Measurements from ENCODE around the gene CSRP3. TPM values are rescaled to one million over a fixed set of nuclear protein-coding genes. Genes with fewer than 3 reads are reported as not detected.
"Not testable (repeated sequence)": the region's sequence is repeated elsewhere in the genome, so short reads cannot be mapped to it uniquely, and the experiment has no call there.

The CSRP3 gene
- total and polyA plus RNA-seq, 4 donors = 0.22 to 1.1 (median 0.79) TPM; not detected in 1

DNA sequence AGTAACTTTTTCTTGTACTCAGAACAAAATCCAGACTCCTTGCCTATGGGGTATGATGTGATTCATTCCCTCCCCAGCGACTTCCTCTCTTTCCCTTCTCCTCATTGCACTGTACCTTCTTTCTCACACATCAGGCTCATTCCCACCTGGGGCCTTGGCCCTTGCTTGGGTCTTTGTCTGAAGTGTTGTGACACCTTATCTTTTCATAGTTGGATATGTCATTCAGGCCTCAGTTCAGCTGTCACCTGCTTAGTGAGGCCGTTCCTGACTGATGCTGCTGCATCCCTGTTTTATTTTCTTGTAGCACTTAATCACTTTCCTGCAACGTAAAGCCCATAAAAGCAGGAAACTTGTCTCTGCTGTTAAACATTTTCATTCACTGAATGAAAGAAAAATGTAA lies 44.9 kb downstream of the CSRP3 start:
- Histone ChIP-seq H3K4me1 (ENCODE audit: control insufficient read depth, insufficient read depth, low read length) (no peaks in the 10 kb centered on the region), H3K4me3 (ENCODE audit: low read depth, low read length) (no peak overlapping the region), H3K27ac (ENCODE audit: low read depth, low read length) (no peak overlapping the region), H3K36me3 (ENCODE audit: control insufficient read depth, insufficient read depth, low read length) (no peaks in the 10 kb centered on the region), H3K9me3 (ENCODE audit: control insufficient read depth, insufficient read depth, low read length) (no peaks in the 10 kb centered on the region), H3K27me3 (ENCODE audit: control insufficient read depth, insufficient read depth, low read length) (no peaks in the 10 kb centered on the region)
- no CpG with 5 or more reads among the region's 3 CpGs for WGBS (ENCODE audit: insufficient coverage)
- DNase-seq (ENCODE audit: low read depth in 4 of 6, low spot score in 6 of 6) = no peak

DNA sequence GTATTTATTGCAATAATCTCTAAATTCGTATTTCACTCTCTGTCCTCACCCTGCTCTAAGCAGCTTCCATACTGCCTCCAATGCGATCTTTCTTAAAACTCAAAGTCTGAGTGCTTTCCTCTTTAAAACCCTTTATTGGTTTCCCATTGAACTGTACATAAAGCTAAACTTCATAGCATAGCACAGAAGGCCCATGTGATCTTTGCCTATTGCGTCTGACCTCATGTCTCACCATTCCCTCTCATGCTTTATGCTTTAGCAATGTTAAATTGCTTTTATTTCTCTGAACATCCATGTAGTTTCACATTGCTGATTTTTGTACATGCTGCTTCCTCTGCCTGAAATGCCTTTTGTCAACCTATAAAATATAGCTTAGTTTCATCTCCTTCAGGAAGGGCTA lies 56.5 kb downstream of the CSRP3 start:
- no peaks in the 10 kb centered on the region for H3K9me3 ChIP-seq (ENCODE audit: control insufficient read depth, insufficient read depth, low read length)
- 56% methylated on average over 3 of the region's 3 CpGs for WGBS (ENCODE audit: insufficient coverage)
- no peak for DNase-seq (ENCODE audit: low read depth in 4 of 6, low spot score in 6 of 6)

DNA sequence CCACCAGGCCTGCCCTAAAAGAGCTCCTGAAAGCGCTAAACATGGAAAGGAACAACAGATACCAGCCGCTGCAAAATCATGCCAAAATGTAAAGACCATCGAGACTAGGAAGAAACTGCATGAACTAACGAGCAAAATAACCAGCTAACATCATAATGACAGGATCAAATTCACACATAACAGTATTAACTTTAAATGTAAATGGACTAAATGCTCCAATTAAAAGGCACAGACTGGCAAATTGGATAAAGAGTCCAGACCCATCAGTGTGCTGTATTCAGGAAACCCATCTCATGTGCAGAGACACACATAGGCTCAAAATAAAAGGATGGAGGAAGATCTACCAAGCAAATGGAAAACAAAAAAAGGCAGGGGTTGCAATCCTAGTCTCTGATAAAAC lies 64.9 kb downstream of the CSRP3 start:
- DNase-seq (ENCODE audit: low read depth in 4 of 6, low spot score in 6 of 6); H3K4me3 ChIP-seq (ENCODE audit: low read depth, low read length); H3K36me3 ChIP-seq (ENCODE audit: control insufficient read depth, insufficient read depth, low read length); H3K9me3 ChIP-seq (ENCODE audit: control insufficient read depth, insufficient read depth, low read length); H3K4me1 ChIP-seq (ENCODE audit: control insufficient read depth, insufficient read depth, low read length); H3K27ac ChIP-seq (ENCODE audit: low read depth, low read length); H3K27me3 ChIP-seq (ENCODE audit: control insufficient read depth, insufficient read depth, low read length): not testable (repeated sequence)
- 100% methylated on average over 1 of the region's 4 CpGs for WGBS (ENCODE audit: insufficient coverage)

More for the DNA sequence above, 56.5 kb downstream of the CSRP3 start:
- peaks cover 3% of the 10 kb centered on the region for H3K36me3 ChIP-seq (ENCODE audit: control insufficient read depth, insufficient read depth, low read length)
- no peaks in the 10 kb centered on the region for H3K4me1 ChIP-seq (ENCODE audit: control insufficient read depth, insufficient read depth, low read length)
- H3K27me3 ChIP-seq (ENCODE audit: control insufficient read depth, insufficient read depth, low read length) = no peaks in the 10 kb centered on the region
- H3K4me3 ChIP-seq (ENCODE audit: low read depth, low read length) = no peak overlapping the region
- no peak overlapping the region for H3K27ac ChIP-seq (ENCODE audit: low read depth, low read length)

DNA sequence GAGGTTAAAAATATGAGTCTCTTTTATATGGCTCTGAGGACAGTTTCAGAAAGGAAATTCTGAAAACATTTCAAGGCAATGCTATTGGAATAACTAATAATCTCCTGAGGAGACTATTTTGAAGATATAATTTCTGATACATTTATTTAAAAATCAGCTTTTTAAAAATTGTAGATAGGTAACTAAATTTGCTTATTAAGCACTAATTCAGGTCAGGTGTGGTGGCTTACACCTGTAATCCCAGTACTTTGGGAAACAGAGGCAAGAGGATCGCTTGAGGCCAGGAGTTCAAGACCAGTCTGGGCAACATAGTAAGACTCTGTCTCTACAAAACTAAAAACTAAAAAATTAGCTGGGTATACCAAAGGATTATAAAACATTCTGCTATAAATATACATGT lies 67.8 kb downstream of the CSRP3 start:
- Histone ChIP-seq H3K36me3 (ENCODE audit: control insufficient read depth, insufficient read depth, low read length) (no peaks in the 10 kb centered on the region), H3K4me1 (ENCODE audit: control insufficient read depth, insufficient read depth, low read length) (no peaks in the 10 kb centered on the region), H3K4me3 (ENCODE audit: low read depth, low read length) (no peak overlapping the region), H3K27ac (ENCODE audit: low read depth, low read length) (no peak overlapping the region), H3K9me3 (ENCODE audit: control insufficient read depth, insufficient read depth, low read length) (peaks cover 1% of the 10 kb centered on the region), H3K27me3 (ENCODE audit: control insufficient read depth, insufficient read depth, low read length) (no peaks in the 10 kb centered on the region)
- DNase-seq (ENCODE audit: low read depth in 4 of 6, low spot score in 6 of 6) = no peak
- WGBS (ENCODE audit: insufficient coverage) = no CpG with 5 or more reads among the region's 1 CpG

Other genes starting within 250 kb of the CSRP3 start
- not detected for gene MRGPRX2, start 141.3 kb downstream of the CSRP3 start, total RNA-seq
- gene MRGPRX2, start 141.3 kb downstream of the CSRP3 start, polyA plus RNA-seq (ENCODE audit: insufficient read length in 2 of 2) = not detected
- 10 to 100 TPM; 11.2 to 35.8 TPM for gene ZDHHC13, start 84.8 kb downstream of the CSRP3 start, total RNA-seq
- 10 to 100 TPM; 19.5 to 24.7 TPM for gene ZDHHC13, start 84.8 kb downstream of the CSRP3 start, polyA plus RNA-seq (ENCODE audit: insufficient read length in 2 of 2)
- gene E2F8, start 39.0 kb upstream of the CSRP3 start, total RNA-seq = 1 to 10 TPM; 1.8 to 2.3 TPM
- gene E2F8, start 39.0 kb upstream of the CSRP3 start, polyA plus RNA-seq (ENCODE audit: insufficient read length in 2 of 2) = 1 to 10 TPM; 1.9 to 2.5 TPM

Measured in spinal cord (tissue), 10 donors.